ENCODE data around the gene ANKS3.
A peak's percentile ranks its signal among the peaks of the same experiment; 100 is the strongest.

DNA sequence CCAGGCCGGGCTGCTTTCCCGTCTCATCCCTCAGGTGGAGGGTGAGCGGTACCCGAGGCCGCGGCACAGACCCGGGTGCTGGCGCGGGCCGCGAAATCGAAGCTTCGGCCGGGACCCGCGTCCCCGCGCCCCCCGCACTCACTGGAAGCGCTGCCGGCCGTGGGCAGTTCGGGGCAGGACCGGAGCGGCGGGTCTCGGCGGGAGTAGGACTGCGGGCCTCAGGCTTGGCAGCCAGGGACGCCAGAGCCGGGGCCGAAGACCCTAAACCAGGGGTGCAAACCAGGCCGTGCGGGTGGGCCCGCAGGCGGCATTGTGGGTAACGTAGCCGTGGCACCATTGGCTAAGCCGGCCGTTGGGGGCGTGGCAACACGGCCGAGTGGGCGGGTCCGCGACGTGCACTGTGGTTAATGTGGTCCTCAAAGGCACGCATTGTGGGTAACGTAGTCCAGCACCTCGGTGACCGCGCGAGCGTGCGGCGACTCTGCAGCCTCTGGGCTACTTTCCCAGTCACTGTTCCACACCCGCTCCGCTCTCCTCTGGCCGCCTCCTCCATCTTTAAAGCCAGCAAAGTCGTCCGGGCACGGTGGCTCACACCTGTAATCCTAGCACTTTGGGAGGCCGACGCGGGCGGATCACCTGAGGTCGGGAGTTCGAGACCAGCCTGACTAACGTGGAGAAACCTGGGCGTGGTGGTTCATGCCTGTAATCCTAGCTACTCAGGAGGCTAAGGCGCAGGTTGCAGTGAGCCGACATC, 33.0 kb upstream of the ANKS3 start, which contains the start of gene ZNF500:
- TF ChIP-seq FOXA1 (IDR thresholded peaks at IDR 0.05) (no peak), FOXM1 (IDR thresholded peaks at IDR 0.05; ENCODE audit: borderline replicate concordance) (no peak), SP1 (IDR thresholded peaks at IDR 0.05) (peak; percentile 58; the same call in 1 of the 2 replicates), ARNT (IDR thresholded peaks at IDR 0.05) (no peak), SUZ12 (IDR thresholded peaks at IDR 0.05) (no peak), ELF4 (IDR thresholded peaks at IDR 0.05) (no peak), TARDBP (IDR thresholded peaks at IDR 0.05) (no peak)

All from HEK293T (cell line).